TTC549 (cell line): ENCODE results near the gene GPN1.
"Not testable (repeated sequence)": the region's sequence is repeated elsewhere in the genome, so short reads cannot be mapped to it uniquely, and the experiment has no call there.

Source experiments
- FAIRE-seq: peaks from 2 replicates; lab custom pipeline; 2012; peaks lifted over from hg19 to GRCh38; lab: Jason Lieb, UNC

Gene GPN1

DNA sequence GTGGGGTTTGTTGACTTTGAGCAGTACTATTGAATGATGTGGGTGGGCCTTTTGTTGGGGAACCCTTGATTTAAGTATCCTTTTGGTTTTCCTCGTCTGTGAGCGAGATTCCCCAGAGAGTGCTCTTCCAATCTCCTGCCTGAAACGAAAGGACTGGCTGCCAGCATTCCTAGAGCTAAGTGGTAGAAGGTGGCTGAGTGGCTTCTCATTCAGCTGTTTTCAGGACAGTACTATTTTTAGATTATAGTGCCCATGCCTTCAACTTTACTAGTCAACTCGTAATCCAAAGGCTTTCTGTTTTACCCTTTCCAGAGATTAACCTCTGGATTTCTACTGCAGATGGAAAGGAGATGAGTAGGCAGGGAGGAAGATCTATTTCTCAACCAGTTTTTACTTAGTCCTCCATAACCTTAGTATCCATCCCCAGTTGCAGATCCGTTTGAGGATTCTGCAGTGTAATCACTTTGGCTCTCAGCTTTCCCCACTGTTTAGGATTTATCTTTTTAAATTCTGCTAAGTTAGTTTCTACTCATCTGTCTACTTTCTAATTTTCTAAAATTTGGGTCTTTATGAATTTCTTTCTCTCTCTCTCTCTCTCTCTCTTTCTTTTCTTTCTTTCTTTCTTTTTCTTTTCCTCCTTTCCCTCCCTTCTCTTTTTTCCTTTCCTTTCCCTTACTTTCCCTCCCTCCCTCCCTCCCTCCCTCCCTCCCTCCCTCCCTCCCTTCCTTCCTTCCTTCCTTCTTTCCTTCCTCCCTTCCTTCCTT lies 44.1 kb downstream of the GPN1 start:
- no peak for FAIRE-seq

DNA sequence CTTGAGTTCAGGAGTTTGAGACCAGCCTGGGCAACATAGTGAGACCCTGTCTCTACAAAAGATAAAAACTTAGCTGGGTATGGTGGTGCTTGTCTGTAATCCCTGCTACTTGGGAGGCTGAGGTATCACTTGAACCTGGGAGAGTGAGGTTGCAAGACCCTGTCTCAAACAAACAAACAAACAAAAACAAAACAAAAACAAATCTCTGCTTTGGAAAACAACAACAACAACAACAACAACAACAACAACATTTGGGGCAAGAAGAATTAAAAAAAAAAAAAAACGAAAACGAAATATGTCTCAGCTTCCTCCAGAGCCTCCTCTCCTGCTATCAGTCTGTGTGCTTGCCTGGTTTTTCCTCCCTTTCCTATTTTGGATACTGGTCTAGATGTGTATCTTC lies 51.7 kb downstream of the GPN1 start:
- no peak for FAIRE-seq

DNA sequence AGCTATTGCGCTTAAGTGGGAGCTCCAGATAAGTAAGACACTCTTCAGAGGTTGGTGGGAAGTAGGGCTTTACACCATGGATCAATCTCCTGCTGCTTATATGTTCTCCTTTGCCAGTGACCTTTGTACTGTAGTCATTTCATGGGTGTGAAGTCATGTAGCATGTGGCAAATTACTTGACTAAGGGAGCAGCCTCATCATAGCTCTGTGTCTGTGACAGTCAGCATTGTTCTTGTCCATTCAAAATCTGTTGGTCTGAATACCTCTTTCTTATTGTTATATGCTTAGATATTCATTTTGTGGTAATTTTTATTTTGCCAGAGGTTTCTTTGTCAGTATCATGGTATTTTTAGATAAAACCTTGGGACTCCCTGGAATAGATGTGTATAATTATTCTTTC lies 53.0 kb downstream of the GPN1 start:
- FAIRE-seq, result no peak

DNA sequence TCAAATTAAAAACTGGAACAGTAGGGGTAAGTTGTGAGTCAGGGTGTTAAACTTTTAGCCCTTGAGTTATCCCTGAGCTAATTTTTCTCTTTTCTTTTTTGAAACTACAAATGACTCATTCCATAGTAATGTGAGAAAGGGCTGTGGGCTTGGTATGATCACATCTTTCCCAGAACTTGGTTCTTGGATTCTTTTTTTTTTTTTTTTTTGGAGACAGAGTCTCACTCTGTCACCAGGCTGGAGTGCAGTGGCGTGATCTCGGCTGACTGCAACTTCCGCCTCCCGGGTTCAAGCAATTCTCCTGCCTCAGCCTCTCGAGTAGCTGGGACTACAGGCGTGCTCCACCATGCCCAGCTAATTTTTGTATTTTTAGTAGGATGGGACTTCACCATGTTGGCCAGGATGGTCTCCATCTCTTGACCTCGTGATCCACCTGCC lies 53.5 kb downstream of the GPN1 start:
- not testable (repeated sequence) for FAIRE-seq

DNA sequence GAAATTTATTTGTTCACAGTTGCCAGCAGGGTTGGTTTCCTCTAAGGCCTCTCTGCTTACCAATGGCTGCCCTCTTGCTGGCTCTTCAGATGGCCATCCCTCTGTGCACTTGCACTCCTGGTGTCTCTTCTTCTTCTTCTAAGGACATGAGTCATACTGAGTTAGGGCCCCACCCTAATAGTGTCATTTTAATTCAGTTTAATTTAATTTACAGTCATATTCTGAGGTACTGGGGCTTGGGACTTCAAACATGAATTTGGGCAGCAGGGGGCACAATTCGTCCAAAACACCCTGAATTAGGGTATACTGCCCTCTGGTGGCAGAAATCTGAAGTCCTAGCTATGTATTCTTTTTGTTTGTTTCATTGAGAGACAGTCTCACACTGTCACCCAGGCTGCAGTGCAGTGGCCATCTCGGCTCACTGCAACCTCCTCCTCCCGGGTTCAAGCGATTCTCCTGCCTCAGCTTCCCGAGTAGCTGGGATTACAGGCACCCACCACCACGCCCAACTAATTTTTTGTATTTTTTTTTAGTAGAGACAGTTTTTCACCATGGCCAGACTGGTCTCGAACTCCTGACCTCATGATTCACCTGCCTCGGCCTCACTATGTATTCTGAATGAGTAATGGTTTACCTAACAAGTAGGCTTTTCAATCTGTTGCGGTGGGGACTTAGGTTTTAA lies 54.7 kb downstream of the GPN1 start:
- peak; percentile 81 for FAIRE-seq

DNA sequence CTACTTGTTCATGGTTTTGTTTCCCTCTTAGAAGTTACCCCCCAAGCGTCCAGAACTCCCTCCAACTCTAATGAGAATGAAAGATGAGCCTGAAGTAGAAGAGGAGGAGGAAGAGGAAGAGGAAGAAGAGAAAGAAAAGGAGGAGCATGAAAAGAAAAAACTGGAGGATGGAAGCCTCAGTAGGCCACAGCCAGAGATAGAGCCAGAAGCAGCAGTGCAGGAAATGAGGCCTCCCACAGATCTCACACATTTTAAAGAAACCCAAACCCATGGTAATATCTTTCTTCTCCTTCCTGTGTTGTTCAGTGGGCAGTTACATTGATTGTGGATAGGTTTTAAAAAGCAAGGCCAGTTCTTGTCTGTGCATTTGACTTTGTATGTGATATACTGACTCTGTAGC lies 56.2 kb downstream of the GPN1 start:
- not testable (repeated sequence) for FAIRE-seq

DNA sequence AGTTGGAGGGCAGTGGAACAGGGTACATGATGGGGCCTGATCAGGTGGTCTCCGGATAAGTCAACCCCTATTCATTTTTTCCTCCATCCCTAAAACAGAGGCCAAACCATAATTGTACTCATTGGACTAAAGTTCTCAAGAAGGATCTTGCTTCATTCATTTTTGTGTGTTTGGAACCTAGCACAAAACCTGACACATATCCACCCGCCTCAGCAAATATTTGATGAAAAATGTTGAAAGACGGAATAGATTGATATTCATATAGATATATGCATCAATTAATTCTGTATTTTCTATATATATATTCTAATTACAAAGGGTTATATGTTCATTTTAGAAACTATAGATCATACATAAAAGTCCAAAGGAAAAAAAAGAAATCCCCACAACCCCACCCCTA lies 56.7 kb downstream of the GPN1 start:
- no peak for FAIRE-seq

DNA sequence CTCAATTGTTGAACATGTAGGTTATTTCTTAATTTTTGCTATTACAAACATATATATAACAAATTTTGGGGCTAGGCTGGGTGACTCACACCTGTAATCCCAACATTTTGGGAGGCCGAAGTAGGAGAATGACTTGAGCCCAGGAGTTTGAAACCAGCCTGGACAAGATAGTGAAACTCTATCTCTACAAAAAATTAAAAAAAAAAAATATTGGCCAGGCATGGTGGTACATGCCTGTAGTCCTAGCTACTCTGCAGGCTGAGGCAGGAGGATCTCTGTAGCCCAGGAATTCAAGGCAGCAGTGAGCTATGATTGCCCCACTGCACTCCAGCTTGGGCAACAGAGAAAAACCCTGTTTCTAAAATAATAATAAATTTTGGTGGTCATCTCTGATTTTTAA lies 58.4 kb downstream of the GPN1 start:
- FAIRE-seq, result no peak

DNA sequence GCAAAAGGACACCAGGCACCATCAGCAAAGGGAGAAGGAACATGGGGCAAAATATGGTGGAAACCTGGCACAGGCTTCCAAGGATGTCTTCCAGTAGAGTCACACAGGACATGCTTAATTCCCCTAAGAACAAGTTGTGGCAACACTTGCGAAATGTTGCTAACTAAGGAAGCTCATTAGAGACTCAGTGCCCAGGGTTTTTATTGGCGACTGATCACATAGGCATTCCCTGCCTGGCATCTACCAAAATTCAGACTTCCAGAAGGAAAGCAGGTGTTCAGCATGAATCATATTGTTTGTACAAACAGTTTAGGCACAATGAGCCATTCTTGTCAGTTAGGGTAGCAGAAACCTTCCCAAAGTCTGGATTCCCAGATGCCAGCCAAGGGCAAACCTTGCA lies 60.6 kb downstream of the GPN1 start:
- FAIRE-seq, result no peak

DNA sequence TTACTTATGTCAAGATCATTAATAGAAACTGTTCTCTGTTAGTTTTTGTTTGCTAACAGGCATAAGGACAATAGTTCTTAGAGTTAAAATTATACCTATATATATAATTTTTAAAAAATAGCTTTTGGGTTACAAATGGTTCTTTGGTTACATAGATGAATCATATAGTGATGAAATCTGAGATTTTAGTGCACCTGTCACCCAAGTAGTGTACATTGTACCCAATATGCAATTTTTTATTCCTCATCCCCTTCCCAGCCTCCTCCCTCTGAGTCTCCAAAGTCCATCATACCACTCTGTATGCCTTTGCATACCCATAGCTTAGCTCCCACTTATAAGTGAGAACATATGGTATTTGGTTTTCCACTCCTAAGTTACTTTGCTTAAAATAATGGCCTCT lies 61.2 kb downstream of the GPN1 start:
- no peak for FAIRE-seq

DNA sequence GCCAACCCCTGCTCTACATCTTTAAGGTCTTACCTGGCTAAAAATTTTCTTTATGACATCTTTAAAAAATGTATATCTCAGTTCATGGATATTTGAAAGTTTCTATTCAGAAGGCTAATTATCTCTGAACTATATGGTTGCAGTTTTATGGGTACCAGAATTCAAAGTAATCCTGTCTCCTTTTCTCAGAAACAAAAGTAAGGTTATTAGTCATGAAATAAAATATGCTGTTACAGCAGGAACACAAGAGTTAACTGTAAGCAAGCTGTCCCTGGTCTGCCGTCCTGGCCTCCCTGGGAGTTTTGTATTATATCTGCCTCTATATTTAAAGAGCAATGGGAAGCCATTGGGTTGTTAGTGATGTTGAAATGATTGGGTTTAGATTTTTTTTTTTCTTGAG lies 68.8 kb downstream of the GPN1 start:
- FAIRE-seq, result no peak
